GM12872 (cell line): ENCODE data around the gene NRXN3.

Source experiments
- CTCF ChIP-seq: IDR thresholded peaks from 3 replicates; pipeline ENCODE4 v1.5.1; 2011; ENCODE audit warnings: low read depth, mild to moderate bottlenecking, low read length, moderate library complexity; ENCODE audit not compliant: insufficient read depth

The NRXN3 gene

GRCh38 chr14:79197516-79197915, 1027.3 kb downstream of the NRXN3 start:
- no peak for TF ChIP-seq CTCF

- no peak for TF ChIP-seq CTCF
Observed at GRCh38 chr14:79199217-79199616, 1029.0 kb downstream of the NRXN3 start.

GRCh38 chr14:79201564-79202207, 1031.5 kb downstream of the NRXN3 start:
- TF ChIP-seq CTCF: no peak

- TF ChIP-seq CTCF: no peak
Observed at GRCh38 chr14:79204591-79204990, 1034.4 kb downstream of the NRXN3 start.

- TF ChIP-seq CTCF: no peak
Observed at GRCh38 chr14:79209418-79209817, 1039.2 kb downstream of the NRXN3 start.

- TF ChIP-seq CTCF: no peak
Observed at GRCh38 chr14:79225815-79226214, 1055.6 kb downstream of the NRXN3 start.

GRCh38 chr14:79229383-79229909, 1059.3 kb downstream of the NRXN3 start:
- no peak for TF ChIP-seq CTCF
